CD14-positive monocyte (primary cell): ENCODE results near the gene TCF4. TPM values are rescaled to one million over a fixed set of nuclear protein-coding genes. Genes with fewer than 3 reads are reported as not detected.

ENCODE experiments used
- DNase-seq, 3 donors: peaks; one replicate each; pipeline ENCODE4 v3.0.0-alpha.2; 2011 to 2022
- H2AFZ ChIP-seq: 2 replicates; pipeline ENCODE4 v1.6.0; 2012; ENCODE audit warnings: mild to moderate bottlenecking, low read depth, low read length, inconsistent platforms; ENCODE audit not compliant: insufficient read depth, poor library complexity, severe bottlenecking
- H3K27ac ChIP-seq, 2 donors: 1 replicate in 1 of 2; 2 replicates in 1 of 2; pipeline ENCODE4 v1.5.1; 2012 to 2013; ENCODE audit warnings: low read length in 2 of 2, control low read depth in 1 of 2, inconsistent platforms in 1 of 2, low read depth in 1 of 2, mild to moderate bottlenecking in 1 of 2
- H3K27me3 ChIP-seq, 2 donors: one replicate each; pipeline versions ENCODE4 v1.6.0 to v1.6.1; 2011 to 2013; ENCODE audit warnings: low read length in 2 of 2; ENCODE audit not compliant: control insufficient read depth in 2 of 2, insufficient read depth in 2 of 2
- H3K36me3 ChIP-seq, 2 donors: replicated peaks in 1 of 2; 1 replicate in 1 of 2; 2 replicates in 1 of 2; pipeline versions ENCODE4 v1.5.1 to v1.6.1; 2012 to 2013; ENCODE audit warnings: low read length in 2 of 2, control low read depth in 1 of 2, inconsistent platforms in 1 of 2, mild to moderate bottlenecking in 1 of 2; ENCODE audit not compliant: insufficient read depth in 2 of 2, control insufficient read depth in 1 of 2
- H3K4me1 ChIP-seq, 2 donors: 1 replicate in 1 of 2; 2 replicates in 1 of 2; pipeline versions ENCODE4 v1.5.1 to v1.6.1; 2012 to 2013; ENCODE audit warnings: low read length in 2 of 2, control low read depth in 1 of 2, inconsistent platforms in 1 of 2, mild to moderate bottlenecking in 1 of 2, moderate library complexity in 1 of 2; ENCODE audit not compliant: insufficient read depth in 2 of 2, control insufficient read depth in 1 of 2
- H3K4me2 ChIP-seq: replicated peaks from 2 replicates; pipeline ENCODE3; 2012; ENCODE audit warnings: low read length, moderate library complexity, mild to moderate bottlenecking; ENCODE audit not compliant: poor library complexity, severe bottlenecking; ENCODE audit errors: extremely low read depth
- H3K4me3 ChIP-seq, 3 experiments: fragments of 200-600 bp in 1 of 3; sonication (generic) in 1 of 3; replicated peaks in 1 of 3; 1 replicate in 2 of 3; 2 replicates in 1 of 3; pipeline ENCODE4 v1.5.1; 2011 to 2013; ENCODE audit warnings: low read length in 3 of 3, mild to moderate bottlenecking in 3 of 3, control low read depth in 2 of 3, low read depth in 2 of 3, inconsistent platforms in 1 of 3, moderate library complexity in 1 of 3
- H3K79me2 ChIP-seq: 2 replicates; pipeline ENCODE4 v1.6.0; 2012; ENCODE audit warnings: mild to moderate bottlenecking, control low read depth, inconsistent platforms, low read length, moderate library complexity; ENCODE audit not compliant: insufficient read depth
- H3K9ac ChIP-seq: 2 replicates; pipeline ENCODE4 v1.6.0; 2017; ENCODE audit warnings: low read length, mild to moderate bottlenecking; ENCODE audit not compliant: insufficient read depth, poor library complexity, severe bottlenecking
- H3K9me3 ChIP-seq, 2 donors: replicated peaks in 1 of 2; 1 replicate in 1 of 2; 2 replicates in 1 of 2; pipeline versions ENCODE4 v1.5.1 to v1.6.1; 2012 to 2013; ENCODE audit warnings: low read length in 2 of 2, control low read depth in 1 of 2; ENCODE audit not compliant: control insufficient read depth in 1 of 2, insufficient read depth in 1 of 2
- H4K20me1 ChIP-seq: 2 replicates; pipeline ENCODE4 v1.6.0; 2012; ENCODE audit warnings: mild to moderate bottlenecking, low read length, control low read depth, moderate library complexity; ENCODE audit not compliant: insufficient read depth
- H3K27ac Mint-ChIP-seq, 7 donors: one replicate each; pipeline ENCODE4 v1.8.0; 2020; ENCODE audit warnings: mild to moderate bottlenecking in 7 of 7, mixed read lengths in 7 of 7, moderate library complexity in 6 of 7, inconsistent platforms in 2 of 7
- H3K27me3 Mint-ChIP-seq, 3 donors: one replicate each; pipeline ENCODE4 v1.8.0; 2021 to 2022; ENCODE audit warnings: low read depth in 3 of 3, mild to moderate bottlenecking in 3 of 3, mixed read lengths in 3 of 3, moderate library complexity in 3 of 3, inconsistent platforms in 1 of 3
- H3K36me3 Mint-ChIP-seq, 2 donors: one replicate each; pipeline ENCODE4 v1.8.0; 2020; ENCODE audit warnings: mixed read lengths in 2 of 2, inconsistent platforms in 1 of 2, mild to moderate bottlenecking in 1 of 2
- H3K4me1 Mint-ChIP-seq: one replicate; pipeline ENCODE4 v1.8.0; 2020; ENCODE audit warnings: mild to moderate bottlenecking, mixed read lengths
- H3K4me3 Mint-ChIP-seq, 2 donors: one replicate each; pipeline ENCODE4 v1.8.0; 2020; ENCODE audit warnings: mild to moderate bottlenecking in 2 of 2, mixed read lengths in 2 of 2, moderate library complexity in 1 of 2
- H3K9me3 Mint-ChIP-seq, 7 donors: one replicate each; pipeline ENCODE4 v1.8.0; 2020 to 2022; ENCODE audit warnings: mixed read lengths in 7 of 7, mild to moderate bottlenecking in 6 of 7, moderate library complexity in 6 of 7, inconsistent platforms in 2 of 7
- WGBS: methylation state at CpG from one replicate; pipeline ENCODE4 v1.1.5; 2013; ENCODE audit warnings: missing lambda C conversion rate; ENCODE audit not compliant: insufficient coverage; 5-methylcytosine and 5-hydroxymethylcytosine counted together
- intact Hi-C, 2 donors: fragments of 100-400 bp; cut with micrococcal nuclease; formaldehyde crosslinking; loops; one replicate each; pipeline versions ENCODE4 v1.15.0 to v1.15.1; 2023
- polyA plus RNA-seq, 3 donors: library from polyadenylated mRNA; depleted of rRNA in 1 of 3; unstranded in 2 of 3; stranded (reverse) in 1 of 3; fragments of 300-500 nt in 2 of 3; fragments of >200 nt in 1 of 3; fragmentation: Illumina TruSeq in 2 of 3; gene quantifications; 1 replicate in 2 of 3; 2 replicates in 1 of 3; pipeline ENCODE4 v1.2.3, GENCODE V29; 2012 to 2021
- TF ChIP-seq, protein P1 (sequence below): fragments of 200-600 bp; IDR thresholded peaks from one replicate; pipeline ENCODE4 v1.8.0; 2022; ENCODE audit warnings: antibody characterized with exemption, mild to moderate bottlenecking

TCF4 gene
- polyA plus RNA-seq, 3 donors: 5.9 to 12.9 (median 10.7) TPM

DNA sequence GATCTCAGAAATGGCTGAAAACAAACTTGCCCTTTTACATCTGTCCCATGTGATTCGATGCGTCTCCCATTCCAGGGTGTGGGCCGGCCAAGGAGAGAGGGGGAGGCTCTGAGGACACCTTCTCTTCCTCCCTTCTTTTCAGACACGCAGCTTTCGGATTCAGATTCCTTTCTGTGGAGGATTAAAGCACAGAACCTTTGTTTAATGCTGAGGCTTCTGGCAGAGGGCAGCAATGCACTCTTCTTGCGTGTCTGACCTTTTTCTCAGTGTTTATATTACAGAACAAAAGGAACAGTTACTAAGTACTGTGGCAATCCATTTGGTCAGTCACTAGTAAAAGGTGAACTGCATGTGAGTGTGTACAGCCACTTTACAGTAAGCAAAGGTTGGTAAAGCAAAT lies 359.8 kb downstream of the TCF4 start:
- H3K36me3 ChIP-seq: peaks cover 0 to 28% of the 10 kb centered on the region in 2 donors

DNA sequence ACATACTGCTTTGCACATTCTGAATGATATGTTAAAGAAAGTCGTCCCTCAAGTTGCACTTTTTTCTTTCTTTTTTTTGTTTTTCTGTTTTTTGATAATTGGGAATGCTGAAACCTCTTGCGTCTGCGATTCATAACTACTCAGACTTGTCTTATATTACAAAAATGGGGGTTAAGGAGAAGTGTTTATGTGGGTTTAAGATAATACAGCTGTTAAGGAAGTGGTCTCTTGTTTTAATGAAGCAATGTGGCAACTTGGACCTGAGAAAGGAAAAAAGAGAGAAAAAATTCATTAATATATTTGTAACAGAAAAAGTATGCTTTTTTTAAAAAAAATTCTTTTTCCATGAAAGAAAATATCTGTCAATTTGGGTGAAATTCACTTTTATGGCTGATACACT lies 360.2 kb downstream of the TCF4 start:
- no peaks in the 10 kb centered on the region for H3K9me3 Mint-ChIP-seq

More for the DNA sequence above, 359.8 kb downstream of the TCF4 start:
- Mint-ChIP-seq H3K36me3 (peaks cover 33 to 38% of the 10 kb centered on the region in 2 donors), H3K9me3 (no peaks in the 10 kb centered on the region), H3K4me1 (no peaks in the 10 kb centered on the region), H3K27me3 (peaks cover 0 to 2% (median 0%) of the 10 kb centered on the region in 3 donors), H3K27ac (no peak overlapping the region), H3K4me3 (no peak overlapping the region)
- Histone ChIP-seq H3K27me3 (no peaks in the 10 kb centered on the region), H2AFZ (no peak overlapping the region), H3K9ac (no peak overlapping the region), H3K9me3 (no peaks in the 10 kb centered on the region), H3K4me3 (no peak overlapping the region), H3K4me2 (no peak overlapping the region), H4K20me1 (no peaks in the 10 kb centered on the region), H3K4me1 (no peaks in the 10 kb centered on the region), H3K79me2 (no peaks in the 10 kb centered on the region), H3K27ac (no peak overlapping the region)
- intact Hi-C loops: no loop called here
- DNase-seq: no peak
- WGBS: no CpG with 5 or more reads among the region's 6 CpGs
- TF ChIP-seq, protein P1, sequence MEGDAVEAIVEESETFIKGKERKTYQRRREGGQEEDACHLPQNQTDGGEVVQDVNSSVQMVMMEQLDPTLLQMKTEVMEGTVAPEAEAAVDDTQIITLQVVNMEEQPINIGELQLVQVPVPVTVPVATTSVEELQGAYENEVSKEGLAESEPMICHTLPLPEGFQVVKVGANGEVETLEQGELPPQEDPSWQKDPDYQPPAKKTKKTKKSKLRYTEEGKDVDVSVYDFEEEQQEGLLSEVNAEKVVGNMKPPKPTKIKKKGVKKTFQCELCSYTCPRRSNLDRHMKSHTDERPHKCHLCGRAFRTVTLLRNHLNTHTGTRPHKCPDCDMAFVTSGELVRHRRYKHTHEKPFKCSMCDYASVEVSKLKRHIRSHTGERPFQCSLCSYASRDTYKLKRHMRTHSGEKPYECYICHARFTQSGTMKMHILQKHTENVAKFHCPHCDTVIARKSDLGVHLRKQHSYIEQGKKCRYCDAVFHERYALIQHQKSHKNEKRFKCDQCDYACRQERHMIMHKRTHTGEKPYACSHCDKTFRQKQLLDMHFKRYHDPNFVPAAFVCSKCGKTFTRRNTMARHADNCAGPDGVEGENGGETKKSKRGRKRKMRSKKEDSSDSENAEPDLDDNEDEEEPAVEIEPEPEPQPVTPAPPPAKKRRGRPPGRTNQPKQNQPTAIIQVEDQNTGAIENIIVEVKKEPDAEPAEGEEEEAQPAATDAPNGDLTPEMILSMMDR: no peak

More for the DNA sequence above, 360.2 kb downstream of the TCF4 start:
- no peak for DNase-seq
- no peaks in the 10 kb centered on the region for H3K27me3 ChIP-seq
- no peak overlapping the region for H2AFZ ChIP-seq
- H3K9me3 ChIP-seq: no peaks in the 10 kb centered on the region
- Mint-ChIP-seq H3K36me3 (peaks cover 33 to 36% of the 10 kb centered on the region in 2 donors), H3K27ac (peak overlapping the region in 1 of 7 donors; percentile 11), H3K4me3 (no peak overlapping the region), H3K4me1 (no peaks in the 10 kb centered on the region), H3K27me3 (peaks cover 0 to 2% (median 0%) of the 10 kb centered on the region in 3 donors)
- H3K36me3 ChIP-seq: peaks cover 0 to 24% of the 10 kb centered on the region in 2 donors
- no peak overlapping the region for H3K27ac ChIP-seq
- H3K79me2 ChIP-seq: no peaks in the 10 kb centered on the region
- TF ChIP-seq, protein P1: no peak
- no peak overlapping the region for H3K4me2 ChIP-seq
- intact Hi-C loops: no loop called here
- no peaks in the 10 kb centered on the region for H4K20me1 ChIP-seq
- WGBS: no CpG with 5 or more reads among the region's 3 CpGs
- no peak overlapping the region for H3K4me3 ChIP-seq
- no peak overlapping the region for H3K9ac ChIP-seq
- H3K4me1 ChIP-seq: no peaks in the 10 kb centered on the region
